Astrocyte of the hippocampus (primary cell): ENCODE data around the gene DIAPH3.

Experiments
- DNase-seq: peaks from one replicate; pipeline ENCODE4 v3.0.0; 2011; ENCODE audit warnings: low read depth, low spot score

DIAPH3 gene

DNA sequence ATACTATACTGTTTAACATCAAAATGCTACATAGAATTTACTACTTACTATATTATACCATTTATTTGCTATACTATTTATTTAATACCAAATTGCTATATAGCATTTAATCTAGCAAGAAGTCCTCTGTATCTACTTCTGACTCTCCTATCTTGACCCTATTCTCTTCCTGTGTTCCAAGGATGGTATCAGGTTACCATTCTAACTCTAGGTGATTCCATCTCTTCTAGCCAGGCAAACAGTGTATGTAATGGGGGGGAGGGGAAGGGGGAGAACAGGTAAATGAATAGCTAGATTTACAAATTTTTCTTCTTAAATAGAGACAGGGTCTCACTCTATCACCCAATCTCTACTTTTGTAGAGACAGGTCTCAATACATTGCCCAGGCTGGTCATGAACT is 200.3 kb downstream of the DIAPH3 start:
- DNase-seq, result no peak

DNA sequence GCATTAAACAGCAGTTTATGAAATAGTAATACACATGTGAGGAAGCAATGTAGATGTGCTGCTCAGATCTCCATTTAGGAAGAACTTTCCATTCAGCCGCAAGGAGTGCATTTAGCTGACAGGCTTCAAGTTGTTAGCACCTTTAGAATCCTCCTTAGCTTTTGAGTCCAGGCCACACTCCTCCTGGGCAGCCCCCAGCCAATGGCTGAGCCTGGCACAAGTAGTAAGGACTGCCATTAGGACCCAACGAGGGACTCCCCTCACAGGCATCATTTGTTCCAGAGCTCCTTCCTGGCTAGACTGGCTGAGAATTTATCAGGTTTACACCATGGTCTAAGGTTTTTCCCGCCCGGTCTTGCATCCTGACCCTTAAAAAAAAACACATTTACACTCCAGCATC is 201.4 kb downstream of the DIAPH3 start:
- no peak for DNase-seq

DNA sequence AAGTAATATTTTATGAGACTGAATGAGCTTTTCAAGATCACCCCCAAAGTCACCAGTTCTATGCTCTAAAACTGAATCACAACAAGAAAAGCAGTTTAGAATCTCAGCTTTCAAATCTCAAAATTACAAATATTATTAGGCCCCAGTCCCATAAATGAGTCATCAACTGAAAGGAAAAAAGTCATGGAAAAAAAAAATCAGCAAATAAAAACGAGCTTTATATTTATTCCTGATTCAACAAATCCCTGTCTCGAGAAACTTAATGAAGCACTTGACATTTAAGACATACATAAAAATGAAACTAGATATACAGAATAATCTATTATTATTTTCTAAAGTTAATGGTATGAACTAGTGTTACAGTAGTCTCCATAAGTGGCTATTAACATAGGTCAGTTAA is 203.0 kb downstream of the DIAPH3 start:
- DNase-seq, result no peak

DNA sequence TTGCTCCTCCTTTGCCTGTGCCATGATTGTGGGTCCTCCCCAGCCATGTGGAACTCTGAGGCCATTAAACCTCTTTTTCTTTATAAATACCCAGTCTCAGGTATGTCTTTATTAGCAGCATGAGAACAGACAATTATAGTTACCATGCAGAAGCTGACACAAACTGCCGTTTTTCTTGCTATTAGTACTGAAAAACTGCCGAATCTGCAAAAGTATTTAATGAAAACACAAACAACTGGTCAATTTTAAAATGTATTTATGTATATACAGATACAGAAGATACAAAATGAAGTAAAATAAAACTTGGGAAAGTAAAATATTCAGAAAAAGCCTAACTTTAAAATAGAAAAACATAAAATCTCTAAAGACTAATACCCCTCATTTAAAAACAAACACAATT is 206.3 kb downstream of the DIAPH3 start:
- DNase-seq, result no peak

DNA sequence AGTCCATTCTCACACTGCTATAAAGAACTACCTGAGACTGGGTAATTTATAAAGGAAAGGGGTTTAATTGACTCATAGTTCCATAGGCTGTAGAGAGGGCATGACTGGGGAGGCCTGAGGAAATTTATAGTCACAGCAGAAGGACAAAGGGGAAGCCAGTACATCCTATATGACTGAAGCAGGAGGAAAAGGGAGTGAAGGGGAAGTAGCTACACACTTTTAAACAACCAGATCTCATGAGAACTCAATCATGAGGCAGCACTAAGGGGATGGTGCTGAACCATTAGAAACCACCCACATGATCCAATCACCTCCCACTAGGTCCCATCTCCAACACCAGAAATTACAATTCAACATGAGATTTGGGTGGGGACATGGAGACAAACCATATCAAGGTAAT is 209.1 kb downstream of the DIAPH3 start:
- no peak for DNase-seq

DNA sequence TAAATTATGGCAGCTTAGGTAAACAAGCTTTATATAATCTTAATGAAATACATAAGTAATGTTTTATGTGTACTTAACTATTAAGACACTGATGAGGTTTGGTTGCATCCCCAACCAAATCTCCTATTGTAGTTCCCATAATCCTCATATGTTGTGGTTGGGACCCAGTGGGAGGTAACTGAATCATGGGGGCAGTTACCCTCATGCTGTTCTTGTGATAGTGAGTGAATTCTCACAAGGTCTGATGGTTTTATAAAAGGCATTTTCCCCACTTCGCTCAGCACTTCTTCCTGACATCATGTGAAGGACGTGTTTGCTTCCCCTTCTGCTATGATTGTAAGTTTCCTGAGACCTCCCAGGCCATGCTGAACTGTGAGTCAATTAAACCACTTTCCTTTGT is 212.7 kb downstream of the DIAPH3 start:
- DNase-seq, result peak; percentile 3

DNA sequence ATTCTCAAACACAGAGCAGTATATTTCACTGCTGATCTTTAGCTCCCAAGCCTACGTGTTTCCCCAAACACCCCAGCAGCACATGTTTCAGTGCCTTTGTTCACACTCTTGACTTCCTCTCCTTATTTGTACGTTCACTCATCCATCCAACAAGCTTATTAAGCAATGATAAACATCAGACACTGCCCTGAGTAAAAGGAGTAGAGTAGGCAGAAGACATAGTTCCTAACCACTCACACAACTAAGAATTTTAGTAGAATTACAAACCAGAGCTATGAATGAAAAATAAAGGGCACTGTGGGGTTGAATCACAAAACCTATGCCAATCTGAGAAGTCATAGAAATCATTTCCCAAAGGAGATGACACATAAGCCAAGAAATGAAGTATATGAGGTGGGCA is 213.5 kb downstream of the DIAPH3 start:
- peak; percentile 25 for DNase-seq

DNA sequence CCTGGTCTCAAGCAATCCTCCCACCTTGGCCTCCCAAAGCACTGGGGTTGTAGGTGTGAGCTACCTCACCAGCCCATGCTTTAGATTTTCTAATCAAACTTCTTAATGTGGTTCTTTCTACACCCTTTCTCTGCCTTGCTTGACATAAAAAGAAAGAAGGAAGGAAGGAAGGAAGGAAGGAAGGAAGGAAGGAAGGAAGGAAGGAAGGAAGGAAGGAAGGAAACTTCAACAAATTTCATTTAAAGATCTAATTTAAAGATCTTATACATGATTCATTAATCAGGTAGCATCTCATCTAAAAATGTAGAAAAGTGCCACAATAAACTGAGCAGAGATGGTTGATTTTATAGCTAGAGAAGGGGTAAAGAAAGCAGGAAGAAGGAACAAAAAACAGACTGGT is 215.0 kb downstream of the DIAPH3 start:
- no peak for DNase-seq

DNA sequence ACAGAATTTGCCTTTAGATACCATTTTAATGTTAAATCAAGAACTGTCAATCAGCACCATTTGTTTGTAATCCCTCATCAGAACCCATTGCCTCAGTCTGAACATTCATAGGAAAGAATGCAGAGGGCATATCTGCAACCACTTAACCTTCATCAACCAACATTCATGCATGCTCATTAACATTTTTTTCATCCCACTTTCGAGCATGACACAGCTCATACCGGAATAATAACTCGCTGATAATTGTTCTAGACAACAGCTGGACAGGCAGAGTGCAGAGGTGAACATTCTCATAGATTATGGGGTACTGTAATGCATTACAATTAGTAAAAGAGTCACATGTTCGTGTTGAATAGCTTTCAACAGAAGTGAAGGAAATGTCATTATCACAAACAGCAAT is 216.8 kb downstream of the DIAPH3 start:
- DNase-seq, result peak; percentile 65

DNA sequence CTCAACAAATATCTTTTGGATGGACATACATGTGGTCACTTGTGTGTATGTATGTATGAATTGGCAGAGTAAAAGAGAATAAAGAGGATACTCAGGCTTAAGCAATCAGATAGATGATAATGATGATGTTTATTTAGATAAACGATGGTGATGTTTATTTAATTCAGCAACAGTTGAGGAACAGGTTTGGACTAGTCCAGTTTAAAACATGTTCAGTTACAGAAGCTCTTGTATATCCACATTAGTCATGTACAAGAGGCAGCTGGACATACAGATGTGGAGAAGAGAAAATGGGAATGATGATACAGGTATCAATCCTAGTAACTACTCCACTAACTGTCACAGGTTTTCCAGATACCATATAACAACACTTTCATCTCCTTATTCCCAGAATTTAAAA is 232.1 kb downstream of the DIAPH3 start:
- DNase-seq, result no peak

DNA sequence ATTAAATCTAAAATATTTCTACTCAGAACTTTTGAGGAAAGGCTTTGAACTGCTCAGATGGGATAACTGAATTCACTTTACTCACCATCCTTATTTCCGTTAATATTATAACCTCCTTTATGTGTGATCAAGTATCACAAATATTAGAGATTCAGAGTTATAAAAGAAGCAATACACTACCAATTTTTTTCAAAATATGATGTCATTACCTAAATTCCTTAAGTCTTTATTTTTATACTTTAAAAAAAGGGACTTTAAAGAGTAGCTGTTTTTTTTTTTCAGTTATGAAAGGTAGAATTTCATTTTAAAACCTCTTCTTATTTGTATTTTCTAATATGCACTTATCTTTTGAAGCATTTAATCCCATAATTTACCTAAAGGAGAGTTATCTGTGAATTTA is 239.5 kb downstream of the DIAPH3 start:
- no peak for DNase-seq

DNA sequence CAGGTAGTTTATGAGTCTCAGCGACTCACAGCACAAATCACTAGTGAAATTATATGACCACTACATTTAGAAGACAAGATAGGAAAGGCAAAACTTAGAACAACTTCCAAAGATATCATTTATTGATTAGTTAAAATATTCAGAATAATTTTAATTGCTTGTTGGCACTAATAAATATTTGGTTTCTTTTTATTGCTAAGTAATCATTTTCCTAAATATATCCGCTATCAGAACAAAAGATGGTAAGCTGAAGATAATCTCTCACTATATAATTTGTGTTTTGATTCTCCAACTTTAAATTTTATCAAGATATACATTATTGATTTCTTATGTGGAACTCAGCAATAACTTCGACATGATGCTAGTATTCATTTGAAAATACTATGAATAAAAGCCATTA is 248.5 kb downstream of the DIAPH3 start:
- DNase-seq, result no peak

DNA sequence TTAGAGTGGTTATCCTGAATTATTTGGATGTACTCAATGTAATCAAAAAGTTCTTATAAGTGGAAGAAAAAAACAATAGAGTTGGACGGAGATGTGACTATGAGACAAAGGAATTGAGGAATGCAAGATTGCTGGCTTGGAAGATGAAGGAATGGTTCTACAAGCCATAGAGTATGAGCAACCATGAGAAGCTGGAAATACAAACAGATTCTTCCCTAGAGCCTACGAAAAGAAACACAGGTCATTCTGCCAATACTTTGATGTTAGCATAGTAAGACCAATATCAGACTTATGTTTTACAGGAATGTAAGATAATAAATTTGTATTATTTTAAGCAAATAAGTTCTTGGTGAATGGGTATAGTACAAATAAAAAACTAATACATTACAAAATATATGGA is 249.2 kb downstream of the DIAPH3 start:
- DNase-seq, result peak; percentile 32

DNA sequence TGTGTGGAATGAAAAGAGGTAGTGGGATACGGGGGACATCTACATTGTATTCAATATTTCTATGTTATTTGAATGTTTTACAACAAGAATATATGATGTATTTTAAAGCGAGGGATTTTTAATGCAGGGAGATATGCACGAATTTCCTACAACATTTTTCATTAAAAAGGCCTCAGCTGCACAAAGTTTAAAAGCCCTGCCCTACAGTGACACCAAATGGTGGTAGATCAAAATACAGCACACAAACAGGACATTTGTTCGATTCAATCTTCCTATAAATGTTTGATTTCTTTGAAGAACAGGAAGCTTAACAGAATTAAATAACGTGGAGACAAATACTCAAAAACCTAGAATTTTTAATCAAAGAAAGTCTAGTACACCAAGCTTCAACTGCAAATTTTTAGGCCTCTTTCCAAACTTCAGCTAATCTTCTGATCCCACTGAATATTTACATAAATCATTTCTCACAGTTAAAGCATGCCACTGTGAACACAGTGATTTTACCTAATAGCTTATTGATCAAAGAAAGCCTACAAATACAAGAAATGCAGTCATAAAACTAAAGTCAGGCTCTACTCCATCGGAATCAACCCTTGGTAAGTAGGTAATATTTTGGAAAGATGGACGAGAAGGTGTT is 257.2 kb downstream of the DIAPH3 start:
- peak; percentile 58 for DNase-seq

DNA sequence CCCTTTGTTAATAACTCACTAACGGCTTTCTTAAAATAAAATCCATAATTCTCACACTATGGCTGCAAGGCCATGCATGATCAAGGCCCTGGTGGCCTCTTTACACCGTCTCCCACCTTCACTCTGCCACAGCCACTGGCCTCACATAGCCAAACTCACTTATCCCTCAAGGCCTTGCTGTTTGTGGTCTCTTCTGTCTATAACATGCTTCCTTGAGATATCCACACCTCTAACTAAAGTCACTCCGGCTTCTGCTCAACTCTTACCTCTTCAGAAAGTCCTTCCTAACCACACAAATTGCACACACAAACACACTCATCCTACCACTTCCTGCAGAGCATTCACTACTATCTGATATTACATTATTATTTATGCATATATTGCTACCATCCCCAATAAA is 262.5 kb downstream of the DIAPH3 start:
- DNase-seq, result no peak

DNA sequence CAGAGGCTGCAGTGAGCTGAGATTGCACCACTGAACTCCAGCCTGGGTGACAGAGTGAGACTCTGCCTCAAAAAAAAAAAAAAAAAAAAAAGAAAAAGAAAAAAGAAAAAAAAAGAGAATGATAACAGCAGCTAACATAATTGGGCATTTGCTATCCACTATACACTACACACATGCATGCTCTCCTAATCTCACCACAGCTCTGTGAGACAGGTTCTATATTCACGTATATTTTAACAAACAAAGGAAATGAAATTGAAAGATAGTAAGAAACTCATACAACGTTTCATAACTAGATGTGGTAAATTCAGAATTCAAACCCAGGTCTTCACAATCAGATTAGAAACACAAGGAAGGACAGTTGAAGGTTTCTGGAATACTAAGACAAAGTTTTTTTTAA is 265.7 kb downstream of the DIAPH3 start:
- no peak for DNase-seq

DNA sequence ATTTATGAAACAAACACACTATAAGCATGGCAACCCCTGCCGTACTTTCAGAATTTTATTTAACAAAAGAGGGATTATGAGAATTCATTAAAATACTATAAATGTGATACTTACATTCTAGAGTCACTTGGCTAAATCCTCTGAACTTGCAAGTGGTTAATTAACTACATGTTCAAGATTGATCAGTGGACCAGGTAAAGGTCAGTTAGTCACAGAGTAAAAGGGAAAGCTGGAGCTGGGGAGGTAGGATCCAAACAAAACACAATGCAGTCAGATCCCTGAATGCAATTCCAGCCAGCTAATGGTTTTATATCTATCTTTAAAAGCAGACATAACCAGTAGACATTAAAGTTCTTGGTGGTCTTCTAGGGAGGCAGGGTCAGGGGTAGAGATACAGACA is 270.5 kb downstream of the DIAPH3 start:
- no peak for DNase-seq

DNA sequence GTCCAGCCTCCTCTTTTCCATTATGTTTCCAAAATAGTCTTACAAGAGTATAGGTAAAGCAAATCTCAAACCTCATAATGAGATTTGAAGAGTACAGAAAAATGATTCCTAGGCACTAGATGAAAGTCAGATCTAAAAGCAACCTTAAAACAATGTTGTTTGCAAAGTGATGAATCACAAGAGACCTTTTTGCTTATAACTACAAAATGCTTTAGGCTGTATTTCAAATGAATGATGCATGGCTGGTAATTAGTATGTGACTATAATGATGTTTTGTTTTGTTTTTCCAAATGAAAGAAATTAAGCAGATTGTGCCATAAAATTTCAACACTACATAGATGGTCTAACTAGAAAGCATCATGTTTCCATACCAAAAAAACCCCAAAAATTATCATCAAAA is 272.7 kb downstream of the DIAPH3 start:
- DNase-seq, result no peak

DNA sequence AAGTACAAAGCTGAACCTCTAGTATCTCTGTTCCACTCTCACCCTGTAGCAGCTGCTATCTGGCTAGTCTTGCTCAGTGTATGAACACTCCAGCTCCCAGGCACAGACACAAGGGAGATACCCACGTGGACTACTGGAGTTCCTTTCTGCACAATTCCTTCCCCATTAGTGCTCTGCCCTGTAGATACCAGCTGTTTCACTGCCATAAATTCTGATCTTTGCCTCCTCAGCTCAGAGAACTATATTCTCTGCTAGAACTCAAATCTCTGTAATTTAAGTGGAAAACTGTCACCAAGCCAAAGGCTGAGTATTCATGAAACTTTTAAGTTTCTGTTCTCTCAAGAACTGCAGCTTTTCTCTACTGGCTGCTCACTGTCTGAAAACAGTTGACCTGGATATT is 273.7 kb downstream of the DIAPH3 start:
- no peak for DNase-seq

DNA sequence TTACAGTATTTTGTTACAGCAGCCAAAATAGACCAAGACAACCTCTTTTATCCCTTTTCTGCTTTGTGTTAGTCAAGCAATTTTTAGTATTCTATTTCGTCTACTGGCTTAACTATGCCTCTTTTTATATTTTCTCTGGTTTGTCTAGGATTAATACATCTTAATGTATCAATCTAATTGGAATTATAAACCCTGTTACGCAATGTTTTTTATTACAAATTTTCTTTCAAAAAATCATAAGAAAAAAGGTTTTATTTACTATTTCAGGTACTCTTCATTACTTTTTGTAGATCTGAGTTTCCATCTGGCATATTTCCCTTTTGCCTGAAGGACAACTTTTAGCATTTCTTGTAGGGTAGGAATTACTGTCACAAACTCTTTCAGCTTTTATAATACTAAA is 275.3 kb downstream of the DIAPH3 start:
- no peak for DNase-seq

DNA sequence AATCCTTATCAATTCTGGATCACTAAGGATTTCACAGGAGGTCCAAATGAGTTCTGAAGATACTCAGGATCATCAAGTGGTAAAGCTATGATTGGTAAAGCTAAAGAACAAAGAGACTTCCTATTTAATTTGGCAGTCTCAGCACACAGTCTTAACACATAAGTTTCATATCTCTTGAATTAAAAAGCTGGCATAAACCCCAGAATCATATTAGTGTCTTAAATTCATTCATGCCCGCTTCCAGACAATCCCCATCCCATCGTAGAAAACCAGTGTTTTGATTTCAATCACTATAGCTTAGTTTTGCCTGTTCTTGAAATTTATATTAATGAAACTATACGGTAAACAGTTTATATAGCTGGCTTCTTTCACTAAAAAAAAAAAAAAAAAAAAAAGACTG is 278.7 kb downstream of the DIAPH3 start:
- DNase-seq, result no peak

DNA sequence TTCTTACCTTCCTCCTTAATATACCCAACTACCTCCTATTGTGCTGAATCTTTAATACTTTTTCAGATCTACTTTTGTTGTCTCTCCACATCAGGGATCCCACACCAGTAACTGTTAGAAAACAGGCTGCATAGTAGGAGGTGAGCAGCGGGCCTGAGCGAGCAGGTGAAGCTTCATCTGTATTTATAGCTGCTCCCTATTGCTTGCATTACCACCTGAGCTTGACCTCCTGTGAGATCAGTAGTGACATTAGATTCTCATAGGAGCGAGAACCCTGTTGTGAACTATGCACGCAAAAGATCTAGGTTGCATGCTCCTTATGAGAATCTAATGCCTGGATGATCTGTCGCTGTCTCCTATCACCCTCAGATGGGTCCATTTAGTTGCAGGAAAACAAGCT is 279.8 kb downstream of the DIAPH3 start:
- no peak for DNase-seq

DNA sequence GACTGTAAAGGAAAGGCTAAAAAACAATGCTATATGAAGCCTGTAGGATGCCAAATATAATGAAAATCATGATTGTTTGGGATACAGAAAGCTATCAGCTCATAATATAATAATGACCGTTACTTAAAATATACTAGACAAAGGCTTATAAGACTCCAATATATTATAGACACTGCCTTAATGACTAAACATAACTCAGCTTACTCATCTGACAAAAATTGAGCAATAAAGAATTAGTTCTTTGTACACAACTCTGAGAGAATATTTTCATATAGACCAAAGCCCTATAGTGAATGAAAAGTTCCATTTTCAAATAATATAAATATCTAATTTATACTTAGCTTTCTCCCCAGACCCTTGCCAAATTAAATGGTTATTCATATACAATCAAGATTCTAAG is 283.3 kb downstream of the DIAPH3 start:
- no peak for DNase-seq

DNA sequence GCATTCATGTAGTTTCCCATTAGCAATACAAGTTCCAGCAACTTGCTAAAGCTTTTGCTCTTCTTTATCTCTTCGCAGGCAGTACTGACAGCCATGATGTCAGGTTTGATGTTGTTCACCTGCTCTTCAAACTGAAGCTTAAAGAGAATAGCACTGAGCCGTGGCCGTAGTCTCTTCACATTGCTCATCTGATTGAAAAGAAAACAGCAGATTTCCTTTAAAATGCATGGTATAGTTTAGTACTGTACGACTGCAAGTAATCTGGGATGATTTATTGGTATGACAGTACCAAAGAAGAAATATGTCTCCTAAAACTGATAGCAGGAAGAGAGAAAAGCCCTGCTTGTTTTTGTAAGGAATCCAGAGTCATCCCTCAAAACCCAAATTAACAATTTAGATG is 284.4 kb downstream of the DIAPH3 start:
- DNase-seq, result no peak
